HG02763 (cell line): ENCODE data around the gene RBM20.

ENCODE experiments used
- ATAC-seq: cut with Tn5 transposase; IDR thresholded peaks from one replicate; pipeline ENCODE4 v1.9.1; 2021; ENCODE audit warnings: mild to moderate bottlenecking, moderate library complexity; ENCODE audit not compliant: unreplicated experiment

RBM20 gene

GRCh38 chr10:110671788-110672579 lies 27.8 kb downstream of the RBM20 start:
- peak; percentile 98 for ATAC-seq

DNA sequence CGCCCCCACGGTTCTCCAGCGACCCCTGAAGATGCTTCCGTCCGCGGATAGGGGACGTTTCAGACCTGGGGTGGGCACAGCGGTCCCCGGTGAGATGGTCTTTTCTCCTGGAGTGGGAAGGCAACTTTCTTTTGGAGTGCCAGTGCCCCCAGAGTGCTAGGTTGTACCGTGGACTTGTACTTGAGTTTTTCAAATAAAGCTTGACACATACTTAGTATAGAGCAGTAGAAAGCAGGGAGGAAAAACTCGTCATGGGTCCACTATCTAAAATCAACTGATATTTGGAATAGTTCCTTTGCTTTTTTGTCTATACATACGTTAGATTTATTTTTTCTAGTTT lies 28.4 kb downstream of the RBM20 start:
- ATAC-seq, result peak; percentile 23

- ATAC-seq, result no peak
These were observed 31.9 kb downstream of the RBM20 start for GRCh38 chr10:110676016-110676415.

DNA sequence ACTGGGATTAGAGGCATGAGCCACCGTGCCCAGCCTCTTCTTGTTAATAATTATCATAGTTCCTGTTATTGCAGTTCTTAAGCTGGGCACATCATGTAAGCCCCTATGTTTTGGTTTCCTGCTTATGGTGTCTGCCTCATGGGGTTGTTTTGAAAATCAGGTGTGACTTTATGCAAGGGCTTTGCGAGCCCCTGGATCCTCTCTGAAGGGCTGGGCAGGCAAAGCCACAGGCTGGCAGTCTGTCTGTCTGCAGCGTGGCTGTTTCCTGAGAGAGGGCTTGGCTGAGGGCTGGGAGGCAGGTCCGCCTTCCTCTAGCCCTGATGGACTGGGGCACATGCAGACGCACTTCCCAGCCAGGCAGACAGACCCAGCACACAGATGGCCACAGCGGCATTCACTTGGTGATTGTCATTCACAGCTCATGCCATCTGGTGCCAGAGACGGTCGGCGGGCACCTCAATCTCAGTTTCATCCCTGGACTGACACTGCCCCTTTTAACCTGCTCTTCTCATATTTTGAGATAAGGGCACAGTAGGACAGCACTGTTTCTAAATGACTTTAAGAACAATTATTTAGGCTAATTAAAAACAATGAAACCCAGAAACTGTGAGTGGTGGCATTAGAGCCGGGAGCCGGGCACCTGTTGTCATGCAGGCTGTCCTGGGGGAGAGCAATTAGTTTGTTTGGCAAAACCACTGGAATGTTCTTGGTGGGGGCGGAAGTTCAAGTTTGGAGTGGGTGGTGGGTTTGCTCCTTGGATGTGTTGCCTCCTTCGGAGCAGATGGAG lies 35.5 kb downstream of the RBM20 start:
- no peak for ATAC-seq

- ATAC-seq, result no peak
These were observed 36.3 kb downstream of the RBM20 start for GRCh38 chr10:110680273-110681020.

DNA sequence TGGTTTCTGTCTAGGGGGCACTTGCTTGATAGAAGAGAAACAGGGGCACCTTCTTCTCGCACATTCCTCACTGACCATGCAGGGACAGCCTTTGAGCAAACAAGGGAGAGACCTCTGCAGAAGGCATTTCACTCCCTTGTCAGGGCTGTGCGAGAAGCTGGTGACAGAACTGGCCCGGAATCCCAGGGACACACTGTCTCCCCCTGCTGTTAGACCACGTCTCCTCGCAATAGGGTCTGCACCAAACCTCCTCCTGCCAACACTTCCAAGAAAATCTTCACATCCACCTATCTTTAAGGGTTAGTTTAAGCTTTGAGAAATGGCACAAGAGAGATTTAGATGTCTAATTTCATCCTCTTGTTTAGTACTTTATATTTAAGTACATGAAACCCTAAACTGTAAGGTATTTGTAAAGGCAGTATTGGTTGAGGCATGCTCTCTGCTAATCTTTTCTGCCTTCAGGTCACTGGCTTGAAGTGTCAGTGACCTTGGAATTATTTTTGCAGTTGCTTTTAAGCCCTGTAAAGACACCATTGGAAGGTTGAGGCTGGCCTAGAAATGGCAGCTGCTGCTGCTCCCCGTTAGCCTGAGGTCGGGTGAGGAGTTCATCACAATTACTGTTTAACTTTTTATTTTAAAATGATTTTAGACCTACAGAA lies 37.0 kb downstream of the RBM20 start:
- ATAC-seq, result no peak

DNA sequence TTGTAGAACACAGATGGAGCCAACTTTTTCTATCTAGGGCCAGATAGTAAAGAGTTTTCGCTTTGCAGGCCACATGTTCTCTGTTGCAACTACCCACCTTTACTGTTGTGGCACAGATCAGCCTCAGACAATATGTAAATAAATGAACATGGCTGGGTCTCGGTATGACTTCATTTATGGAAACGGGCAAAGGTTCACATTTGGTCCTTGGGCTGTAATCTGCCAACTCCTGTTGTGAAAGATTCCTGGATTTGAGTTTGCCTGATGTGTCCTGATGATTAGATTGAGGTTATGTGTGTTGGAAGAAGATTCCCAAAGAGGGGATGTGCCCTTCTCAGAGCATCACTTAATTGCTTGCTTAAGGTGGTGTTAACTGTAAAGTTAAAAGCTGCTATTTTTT lies 38.2 kb downstream of the RBM20 start:
- ATAC-seq, result no peak

- no peak for ATAC-seq
These were observed 40.8 kb downstream of the RBM20 start for GRCh38 chr10:110684800-110685446.

- ATAC-seq, result no peak
These were observed 41.9 kb downstream of the RBM20 start for GRCh38 chr10:110686047-110686446.

- no peak for ATAC-seq
These were observed 42.8 kb downstream of the RBM20 start for GRCh38 chr10:110686949-110687348.

DNA sequence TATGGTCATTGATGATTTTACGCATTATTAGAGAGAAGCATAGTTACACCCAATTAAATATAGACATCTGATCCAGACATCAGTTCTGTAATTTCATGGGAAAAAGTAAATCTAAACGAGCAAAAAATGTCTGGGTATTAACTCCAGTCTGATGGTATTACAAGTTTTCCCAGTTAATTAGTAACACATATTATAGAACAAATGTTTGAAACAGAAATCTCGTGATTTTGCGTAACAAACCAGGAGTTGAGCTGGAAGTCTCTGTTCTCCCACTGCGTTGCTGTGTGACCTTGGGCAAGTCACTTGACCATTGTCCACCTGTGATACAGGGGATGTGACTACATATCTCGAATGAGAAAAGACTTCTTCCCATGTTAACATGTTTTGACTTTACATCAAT lies 43.3 kb downstream of the RBM20 start:
- no peak for ATAC-seq

GRCh38 chr10:110691139-110691538 lies 47.0 kb downstream of the RBM20 start:
- ATAC-seq, result no peak

- ATAC-seq, result no peak
These were observed 50.1 kb downstream of the RBM20 start for GRCh38 chr10:110694263-110694662.

DNA sequence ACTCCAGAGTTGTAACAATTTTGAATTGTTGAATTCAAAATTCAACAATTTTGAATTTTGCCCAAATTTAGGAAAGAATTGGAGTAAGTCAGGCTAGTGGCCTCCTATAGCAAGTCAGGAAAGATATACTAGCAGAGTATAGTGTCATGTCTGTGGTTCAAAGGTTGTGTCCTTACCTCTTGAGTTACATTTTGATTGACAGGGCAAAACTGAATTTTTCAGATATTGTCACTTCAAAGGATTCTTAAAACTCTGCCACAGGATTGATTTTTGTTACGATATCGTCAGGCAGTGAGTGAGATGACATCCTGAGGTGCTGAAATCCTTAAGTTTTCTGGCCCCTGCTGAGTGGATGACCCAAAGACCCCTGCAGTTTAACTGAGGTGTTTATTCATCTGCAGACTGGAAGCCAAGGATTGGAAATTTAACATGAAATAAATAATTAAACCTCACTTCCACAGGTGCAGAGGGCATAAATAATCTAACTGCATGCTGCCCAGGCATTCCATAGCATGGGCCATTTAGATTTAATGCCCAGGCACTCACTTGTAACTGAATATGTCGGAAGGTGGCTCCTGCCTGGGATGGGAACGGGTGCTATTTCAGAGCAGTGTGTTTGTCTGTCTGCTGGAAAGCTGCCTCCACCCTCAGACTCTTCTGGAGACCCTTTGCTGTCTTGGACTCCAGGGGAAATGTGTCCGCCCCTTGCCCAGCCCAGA lies 50.8 kb downstream of the RBM20 start:
- ATAC-seq, result no peak

- ATAC-seq, result no peak
These were observed 51.4 kb downstream of the RBM20 start for GRCh38 chr10:110695539-110695886.

- ATAC-seq, result no peak
These were observed 52.3 kb downstream of the RBM20 start for GRCh38 chr10:110696436-110696835.

- ATAC-seq, result no peak
These were observed 54.2 kb downstream of the RBM20 start for GRCh38 chr10:110698340-110698739.

GRCh38 chr10:110698782-110699201 lies 54.7 kb downstream of the RBM20 start:
- no peak for ATAC-seq

DNA sequence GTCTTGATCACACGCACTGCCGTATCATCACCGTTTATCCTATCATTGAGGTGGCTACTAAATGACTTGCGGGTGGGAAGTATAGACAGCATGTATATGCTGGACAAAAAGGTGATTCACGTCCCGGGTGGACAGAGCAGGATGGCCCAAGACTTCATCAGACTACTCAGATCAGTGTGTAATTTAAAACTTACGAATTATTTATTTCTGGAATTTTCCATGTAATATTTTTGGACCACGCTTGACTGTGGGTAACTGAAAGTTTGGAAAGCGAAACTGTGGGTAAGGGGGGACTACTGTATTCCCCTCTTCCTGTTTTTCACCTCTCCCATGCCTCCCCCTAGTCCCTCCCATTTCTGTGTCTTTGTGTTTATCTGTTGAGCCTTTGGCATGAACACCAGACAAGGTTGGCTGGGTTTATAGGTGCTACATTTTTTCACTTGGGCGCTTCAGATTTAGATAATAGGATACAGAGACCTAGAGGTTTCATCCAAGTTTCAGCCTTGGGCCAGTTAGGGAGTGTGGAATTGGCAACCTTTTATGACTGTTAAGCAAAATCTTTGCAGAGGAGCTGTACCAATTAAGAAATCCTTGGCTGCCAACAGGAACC lies 55.8 kb downstream of the RBM20 start:
- no peak for ATAC-seq
